Measurements from ENCODE around the gene CDH4. TPM values are rescaled to one million over a fixed set of nuclear protein-coding genes. Genes with fewer than 3 reads are reported as not detected.

CDH4 gene
- total and polyA plus RNA-seq, 2 donors (not counting 1 experiment from before 2014, with no cell fraction given): not detected

DNA sequence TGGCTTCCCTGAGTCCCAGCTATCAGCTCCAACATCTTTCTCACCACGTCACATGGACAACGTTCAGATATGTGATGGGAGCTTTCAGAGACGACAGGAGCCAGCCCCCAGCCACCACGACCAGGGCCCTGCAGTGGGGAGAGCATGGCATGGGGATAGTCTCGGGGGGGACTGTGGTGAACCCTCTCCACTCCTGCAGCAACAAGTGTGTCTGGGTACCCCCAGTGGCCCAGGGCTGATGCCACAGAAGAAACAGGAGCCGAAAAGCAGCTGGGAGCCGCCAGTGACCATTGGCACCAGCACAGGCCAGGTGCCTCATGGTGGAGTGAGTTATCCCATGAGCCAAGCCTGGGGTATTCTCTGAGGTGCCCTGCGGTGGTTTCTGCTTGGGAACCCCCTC, 473.9 kb downstream of the CDH4 start:
- 78% methylated on average over 6 of the region's 8 CpGs for WGBS (ENCODE audit: insufficient coverage)
- no peaks in the 10 kb centered on the region for H3K27me3 Mint-ChIP-seq
- H3K4me3 ChIP-seq (ENCODE audit: control extremely low read depth in 1 of 5, extremely low read depth in 1 of 5, insufficient read depth in 1 of 5, low read depth in 2 of 5, low read length in 4 of 5): no peak overlapping the region
- H3K4me1 Mint-ChIP-seq: no peaks in the 10 kb centered on the region
- H4K20me1 ChIP-seq (ENCODE audit: control insufficient read depth, insufficient read depth, low read length, poor library complexity, severe bottlenecking): no peaks in the 10 kb centered on the region
- intact Hi-C loops (cut with micrococcal nuclease): no loop called here
- H3K9me3 ChIP-seq (ENCODE audit: control extremely low read depth in 1 of 3, control insufficient read depth in 2 of 3, insufficient read depth in 1 of 3, low read length in 2 of 3): peaks cover 0 to 17% (median 0%) of the 10 kb centered on the region in 3 donors
- no peaks in the 10 kb centered on the region for H3K9me3 Mint-ChIP-seq (ENCODE audit: insufficient read depth)
- TF ChIP-seq, protein P1, sequence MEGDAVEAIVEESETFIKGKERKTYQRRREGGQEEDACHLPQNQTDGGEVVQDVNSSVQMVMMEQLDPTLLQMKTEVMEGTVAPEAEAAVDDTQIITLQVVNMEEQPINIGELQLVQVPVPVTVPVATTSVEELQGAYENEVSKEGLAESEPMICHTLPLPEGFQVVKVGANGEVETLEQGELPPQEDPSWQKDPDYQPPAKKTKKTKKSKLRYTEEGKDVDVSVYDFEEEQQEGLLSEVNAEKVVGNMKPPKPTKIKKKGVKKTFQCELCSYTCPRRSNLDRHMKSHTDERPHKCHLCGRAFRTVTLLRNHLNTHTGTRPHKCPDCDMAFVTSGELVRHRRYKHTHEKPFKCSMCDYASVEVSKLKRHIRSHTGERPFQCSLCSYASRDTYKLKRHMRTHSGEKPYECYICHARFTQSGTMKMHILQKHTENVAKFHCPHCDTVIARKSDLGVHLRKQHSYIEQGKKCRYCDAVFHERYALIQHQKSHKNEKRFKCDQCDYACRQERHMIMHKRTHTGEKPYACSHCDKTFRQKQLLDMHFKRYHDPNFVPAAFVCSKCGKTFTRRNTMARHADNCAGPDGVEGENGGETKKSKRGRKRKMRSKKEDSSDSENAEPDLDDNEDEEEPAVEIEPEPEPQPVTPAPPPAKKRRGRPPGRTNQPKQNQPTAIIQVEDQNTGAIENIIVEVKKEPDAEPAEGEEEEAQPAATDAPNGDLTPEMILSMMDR (IDR thresholded peaks at IDR 0.05): no peak
- TF ChIP-seq EZH2 (IDR thresholded peaks at IDR 0.05; ENCODE audit: borderline replicate concordance, insufficient read depth, low read depth, low read length, poor library complexity, severe bottlenecking): no peak
- POLR2A ChIA-PET: no interaction called here
- no peak overlapping the region for H3K27ac Mint-ChIP-seq
- no peak overlapping the region for H3K4me2 ChIP-seq (replicated peaks; ENCODE audit: low read depth, low read length, poor library complexity, severe bottlenecking)
- H3K9ac ChIP-seq (ENCODE audit: low read length): no peak overlapping the region
- H3K27me3 ChIP-seq (replicated peaks in 1 of 4; ENCODE audit: control extremely low read depth in 1 of 4, control insufficient read depth in 3 of 4, insufficient read depth in 4 of 4, low read length in 3 of 4): no peaks in the 10 kb centered on the region
- no peak for DNase-seq
- H3K4me1 ChIP-seq (ENCODE audit: control insufficient read depth in 2 of 2, insufficient read depth in 2 of 2, low read length in 2 of 2): no peaks in the 10 kb centered on the region
- no peak overlapping the region for H3K27ac ChIP-seq (ENCODE audit: low read length in 2 of 2)
- CTCF ChIA-PET: no interaction called here
- no peaks in the 10 kb centered on the region for H3K79me2 ChIP-seq (ENCODE audit: control insufficient read depth, insufficient read depth, low read length)
- H2AFZ ChIP-seq (ENCODE audit: insufficient read depth, low read depth, low read length, poor library complexity, severe bottlenecking): no peak overlapping the region
- no peak for ATAC-seq (ENCODE audit: low read depth)
- no peaks in the 10 kb centered on the region for H3K36me3 ChIP-seq (replicated peaks in 1 of 2; ENCODE audit: control extremely low read depth in 1 of 2, control insufficient read depth in 1 of 2, extremely low read depth in 1 of 2, insufficient read depth in 2 of 2, low read length in 1 of 2)
- H3K4me3 Mint-ChIP-seq: no peak overlapping the region

DNA sequence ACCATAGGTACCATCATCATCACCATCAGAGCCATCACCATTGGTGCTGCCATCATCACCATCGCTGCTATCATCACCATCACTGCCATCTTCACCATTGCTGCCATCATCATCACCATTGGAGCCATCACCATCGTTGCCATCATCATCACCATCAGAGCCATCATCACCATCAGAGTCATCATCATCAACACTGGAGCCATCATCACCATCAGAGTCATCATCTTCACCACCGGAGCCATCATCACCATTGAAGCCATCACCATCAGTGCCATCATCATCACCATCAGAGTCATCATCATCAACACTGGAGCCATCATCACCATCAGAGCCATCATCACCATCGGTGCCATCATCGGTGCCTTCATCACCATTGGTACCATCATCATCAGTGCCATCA, 474.9 kb downstream of the CDH4 start:
- POLR2A ChIA-PET: no interaction called here
- H2AFZ ChIP-seq (ENCODE audit: insufficient read depth, low read depth, low read length, poor library complexity, severe bottlenecking): no peak overlapping the region
- ATAC-seq (ENCODE audit: low read depth): no peak
- WGBS (ENCODE audit: insufficient coverage): 95% methylated on average over 5 of the region's 5 CpGs
- no peak overlapping the region for H3K9ac ChIP-seq (ENCODE audit: low read length)
- H3K9me3 Mint-ChIP-seq (ENCODE audit: insufficient read depth): no peaks in the 10 kb centered on the region
- no peak overlapping the region for H3K27ac ChIP-seq (ENCODE audit: low read length in 2 of 2)
- H3K4me3 Mint-ChIP-seq: no peak overlapping the region
- intact Hi-C loops (cut with micrococcal nuclease): no loop called here
- H3K36me3 ChIP-seq (replicated peaks in 1 of 2; ENCODE audit: control extremely low read depth in 1 of 2, control insufficient read depth in 1 of 2, extremely low read depth in 1 of 2, insufficient read depth in 2 of 2, low read length in 1 of 2): no peaks in the 10 kb centered on the region
- no peaks in the 10 kb centered on the region for H3K4me1 Mint-ChIP-seq
- CTCF ChIA-PET: no interaction called here
- H3K79me2 ChIP-seq (ENCODE audit: control insufficient read depth, insufficient read depth, low read length): no peaks in the 10 kb centered on the region
- TF ChIP-seq EZH2 (IDR thresholded peaks at IDR 0.05; ENCODE audit: borderline replicate concordance, insufficient read depth, low read depth, low read length, poor library complexity, severe bottlenecking): no peak
- no peak overlapping the region for H3K4me3 ChIP-seq (ENCODE audit: control extremely low read depth in 1 of 5, extremely low read depth in 1 of 5, insufficient read depth in 1 of 5, low read depth in 2 of 5, low read length in 4 of 5)
- H3K9me3 ChIP-seq (ENCODE audit: control extremely low read depth in 1 of 3, control insufficient read depth in 2 of 3, insufficient read depth in 1 of 3, low read length in 2 of 3): peaks cover 0 to 23% (median 0%) of the 10 kb centered on the region in 3 donors
- no peaks in the 10 kb centered on the region for H3K27me3 ChIP-seq (replicated peaks in 1 of 4; ENCODE audit: control extremely low read depth in 1 of 4, control insufficient read depth in 3 of 4, insufficient read depth in 4 of 4, low read length in 3 of 4)
- DNase-seq: no peak
- no peaks in the 10 kb centered on the region for H3K27me3 Mint-ChIP-seq
- H3K4me2 ChIP-seq (replicated peaks; ENCODE audit: low read depth, low read length, poor library complexity, severe bottlenecking): no peak overlapping the region
- H3K4me1 ChIP-seq (ENCODE audit: control insufficient read depth in 2 of 2, insufficient read depth in 2 of 2, low read length in 2 of 2): no peaks in the 10 kb centered on the region
- H3K27ac Mint-ChIP-seq: no peak overlapping the region
- H4K20me1 ChIP-seq (ENCODE audit: control insufficient read depth, insufficient read depth, low read length, poor library complexity, severe bottlenecking): no peaks in the 10 kb centered on the region

Measured in B cell (primary cell).